Vagina (tissue), 2 donors: ENCODE data around the gene TPRN.

ENCODE experiments used
- POLR2A ChIP-seq, 2 donors: fragments of 450-650 bp; IDR thresholded peaks; one replicate each; pipeline ENCODE4 v1.6.1; 2017; ENCODE audit warnings: antibody characterized with exemption in 2 of 2, mild to moderate bottlenecking in 2 of 2, moderate library complexity in 2 of 2
- POLR2AphosphoS5 ChIP-seq, 2 donors: sonication (generic); formaldehyde crosslinking; IDR thresholded peaks; one replicate each; pipeline ENCODE4 v1.9.0; 2017; ENCODE audit warnings: antibody characterized with exemption in 2 of 2, mild to moderate bottlenecking in 2 of 2, low read depth in 1 of 2; ENCODE audit not compliant: insufficient read depth in 1 of 2
- TF ChIP-seq, protein P1 (sequence below), 3 experiments: fragments of 450-650 bp in 2 of 3; fragments of 200-600 bp in 1 of 3; sonication (generic) in 1 of 3; IDR thresholded peaks; one replicate each; pipeline ENCODE4 v1.5.1; 2017 to 2019; ENCODE audit warnings: antibody characterized with exemption in 3 of 3, mild to moderate bottlenecking in 2 of 3, moderate library complexity in 2 of 3

DNA sequence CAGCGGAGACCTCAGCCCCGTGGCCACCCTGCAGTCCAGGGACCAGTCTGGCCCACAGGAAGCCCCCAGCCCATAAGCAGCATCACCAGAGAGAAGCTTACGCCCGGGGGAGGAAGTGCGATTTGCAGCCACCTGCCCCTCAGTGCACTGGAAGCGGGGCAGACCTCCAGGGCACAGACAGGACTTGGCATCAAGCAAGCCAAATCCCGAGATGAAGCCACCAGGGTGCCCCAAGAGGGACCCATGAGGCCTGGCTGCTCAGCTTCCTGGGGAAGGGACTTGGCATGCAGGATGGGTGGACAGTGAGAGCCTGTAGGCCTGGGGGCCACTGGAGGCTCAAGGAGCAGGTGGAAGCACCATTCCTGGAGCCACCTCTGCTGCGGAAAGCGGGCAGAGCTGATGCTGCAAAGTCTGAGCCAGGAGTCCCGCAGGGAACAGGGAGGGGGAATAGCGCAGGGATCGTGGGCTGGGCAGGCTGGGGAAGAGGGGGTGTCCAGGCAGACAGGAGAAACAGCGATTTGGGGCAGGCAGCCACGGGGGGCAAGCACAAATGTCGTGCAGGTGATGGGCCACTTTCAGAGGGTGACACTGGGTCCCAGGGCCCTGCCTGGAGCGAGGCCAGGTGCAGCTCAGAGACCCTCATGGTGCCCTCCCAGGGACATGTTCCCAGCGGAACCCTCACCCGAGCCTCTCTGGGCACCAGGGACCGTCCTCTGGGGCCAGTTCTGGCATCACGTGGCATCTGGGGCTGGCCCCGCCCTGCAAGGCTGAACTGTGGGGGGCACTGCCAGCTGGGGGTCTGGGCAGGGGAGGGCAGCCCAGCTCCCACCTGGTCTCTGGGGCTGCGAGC lies 33.9 kb downstream of the TPRN start:
- TF ChIP-seq POLR2A (IDR thresholded peaks at IDR 0.05): no peak
- TF ChIP-seq, protein P1, sequence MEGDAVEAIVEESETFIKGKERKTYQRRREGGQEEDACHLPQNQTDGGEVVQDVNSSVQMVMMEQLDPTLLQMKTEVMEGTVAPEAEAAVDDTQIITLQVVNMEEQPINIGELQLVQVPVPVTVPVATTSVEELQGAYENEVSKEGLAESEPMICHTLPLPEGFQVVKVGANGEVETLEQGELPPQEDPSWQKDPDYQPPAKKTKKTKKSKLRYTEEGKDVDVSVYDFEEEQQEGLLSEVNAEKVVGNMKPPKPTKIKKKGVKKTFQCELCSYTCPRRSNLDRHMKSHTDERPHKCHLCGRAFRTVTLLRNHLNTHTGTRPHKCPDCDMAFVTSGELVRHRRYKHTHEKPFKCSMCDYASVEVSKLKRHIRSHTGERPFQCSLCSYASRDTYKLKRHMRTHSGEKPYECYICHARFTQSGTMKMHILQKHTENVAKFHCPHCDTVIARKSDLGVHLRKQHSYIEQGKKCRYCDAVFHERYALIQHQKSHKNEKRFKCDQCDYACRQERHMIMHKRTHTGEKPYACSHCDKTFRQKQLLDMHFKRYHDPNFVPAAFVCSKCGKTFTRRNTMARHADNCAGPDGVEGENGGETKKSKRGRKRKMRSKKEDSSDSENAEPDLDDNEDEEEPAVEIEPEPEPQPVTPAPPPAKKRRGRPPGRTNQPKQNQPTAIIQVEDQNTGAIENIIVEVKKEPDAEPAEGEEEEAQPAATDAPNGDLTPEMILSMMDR (IDR thresholded peaks at IDR 0.05): no peak
- TF ChIP-seq POLR2AphosphoS5 (IDR thresholded peaks at IDR 0.05; ENCODE audit: insufficient read depth in 1 of 2, low read depth in 1 of 2): no peak
